ENCODE results near the gene CAPN10. TPM values are rescaled to one million over a fixed set of nuclear protein-coding genes. Genes with fewer than 3 reads are reported as not detected.

The CAPN10 gene
- total and polyA plus RNA-seq, 2 donors (not counting 3 experiments of a cell fraction or from before 2014, with no cell fraction given), result 25.2 to 39.9 TPM

- no peaks in the 10 kb centered on the region for H3K9me3 ChIP-seq (replicated peaks; ENCODE audit: control insufficient read depth, insufficient read depth, low read length)
- DNase-seq (ENCODE audit: low read depth, low spot score), result no peak
- POLR2A ChIA-PET, result no interaction called here
- H3K4me1 ChIP-seq (ENCODE audit: control insufficient read depth, extremely low read depth, insufficient read depth, low read length), result no peaks in the 10 kb centered on the region
- FAIRE-seq, result no peak
- no TSS peak for BruUV-seq (replicated peaks)
- intact Hi-C loops (cut with micrococcal nuclease) (no loop called here), dilution Hi-C loops (cut with MboI; ENCODE audit: extremely low pct_ligation_motif_present, low sequenced_read_pairs) (no loop called here)
- H3K27ac ChIP-seq (ENCODE audit: insufficient read depth, low read depth, low read length), result no peak overlapping the region
- TF ChIP-seq FOS (IDR thresholded peaks at IDR 0.05; ENCODE audit: borderline replicate concordance, insufficient read depth, low read length) (no peak), MAX (IDR thresholded peaks at IDR 0.05; ENCODE audit: insufficient read depth, insufficient read length) (no peak), JUN (IDR thresholded peaks at IDR 0.05; ENCODE audit: borderline replicate concordance, insufficient read depth, insufficient read length, low read depth) (no peak), GATA2 (IDR thresholded peaks at IDR 0.05; ENCODE audit: insufficient read depth, insufficient read length, low read depth, low read length) (no peak), MYC (IDR thresholded peaks at IDR 0.05; ENCODE audit: low read depth, low read length) (no peak), EZH2 (IDR thresholded peaks at IDR 0.05; ENCODE audit: borderline replicate concordance, low read depth, low read length, severe bottlenecking) (no peak), POLR2A (IDR thresholded peaks at IDR 0.05; ENCODE audit: low read depth, low read length) (no peak), POLR2AphosphoS5 (IDR thresholded peaks at IDR 0.05; ENCODE audit: insufficient read depth, low read depth, low read length) (no peak), CTCF (IDR thresholded peaks at IDR 0.05; ENCODE audit: extremely low read depth in 1 of 2, insufficient read depth in 1 of 2, low read depth in 1 of 2, low read length in 2 of 2) (no peak)
- CTCF ChIA-PET, result no interaction called here
- no peaks in the 10 kb centered on the region for H3K79me2 ChIP-seq (ENCODE audit: control insufficient read depth, insufficient read depth, low read length)
- H2AFZ ChIP-seq (ENCODE audit: low read depth, low read length), result no peak overlapping the region
- no peaks in the 10 kb centered on the region for H3K9me1 ChIP-seq (replicated peaks; ENCODE audit: control insufficient read depth, extremely low read depth, insufficient read depth, low read length)
- no peaks in the 10 kb centered on the region for H4K20me1 ChIP-seq (replicated peaks; ENCODE audit: control insufficient read depth, extremely low read depth, insufficient read depth, low read length)
- no peak overlapping the region for H3K4me2 ChIP-seq (ENCODE audit: insufficient read depth, low read length)
- no peak overlapping the region for H3K9ac ChIP-seq (replicated peaks; ENCODE audit: extremely low read depth, insufficient read depth, low read length)
- no peak overlapping the region for H3K4me3 ChIP-seq (replicated peaks in 1 of 3; ENCODE audit: insufficient read depth in 1 of 3, low read depth in 1 of 3, low read length in 3 of 3)
- no peaks in the 10 kb centered on the region for H3K36me3 ChIP-seq (ENCODE audit: control insufficient read depth in 2 of 2, extremely low read depth in 1 of 2, insufficient read depth in 2 of 2, low read length in 2 of 2)
- H3K27me3 ChIP-seq (ENCODE audit: control insufficient read depth in 2 of 2, insufficient read depth in 2 of 2, low read length in 2 of 2), result no peaks in the 10 kb centered on the region
Observed at GRCh38 chr2:240642806-240643092, 56.2 kb downstream of the CAPN10 start.

Measured in endothelial cell of umbilical vein (primary cell).